ENCODE measurements around the gene RXRG.

- TF ChIP-seq CTCF (IDR thresholded peaks at IDR 0.05 in 8 of 11, conservative IDR thresholded peaks at IDR 0.05 in 3 of 11): no peak
- TF ChIP-seq POLR2A (IDR thresholded peaks at IDR 0.05): no peak
Measured at GRCh38 chr1:165486663-165487062, 41.7 kb upstream of the RXRG start.

Measured in spleen (tissue), 7 donors.